ENCODE results near the gene ARSI.

- TF ChIP-seq ELF4 (IDR thresholded peaks at IDR 0.05) (no peak), TARDBP (IDR thresholded peaks at IDR 0.05) (no peak), FOXK2 (IDR thresholded peaks at IDR 0.05) (no peak), FOXM1 (IDR thresholded peaks at IDR 0.05; ENCODE audit: borderline replicate concordance) (no peak), SP1 (IDR thresholded peaks at IDR 0.05) (no peak), NFRKB (IDR thresholded peaks at IDR 0.05) (no peak), HDGF (IDR thresholded peaks at IDR 0.05; ENCODE audit: borderline replicate concordance) (no peak), SUZ12 (IDR thresholded peaks at IDR 0.05) (no peak)
These were observed 38.0 kb upstream of the ARSI start for GRCh38 chr5:150340614-150341255.
